HEK293 (cell line): ENCODE measurements around the gene ZGLP1.

Experiments used
- CTCF ChIA-PET: fragments of 350-600 bp; formaldehyde crosslinking; extraction: SDS; loops from one replicate; lab custom pipeline; 2021; ENCODE audit warnings: antibody characterized with exemption; lab: Yijun Ruan, JAX
- POLR2A ChIA-PET: fragments of 300-600 bp; formaldehyde crosslinking; extraction: SDS; loops from one replicate; lab custom pipeline; 2020; ENCODE audit warnings: antibody characterized with exemption, inconsistent platforms; lab: Yijun Ruan, JAX
- H3K27ac ChIP-seq: fragments of 200-500 bp; sonication (Bioruptor generic); 2 replicates; pipeline ENCODE4 v1.5.1; 2014; ENCODE audit warnings: low read depth, low read length, control low read depth, inconsistent platforms; ENCODE audit errors: extremely low read depth
- H3K36me3 ChIP-seq, 2 experiments: fragments of 200-500 bp in 1 of 2; sonication (Bioruptor generic) in 1 of 2; 1 replicate in 1 of 2; 2 replicates in 1 of 2; pipeline ENCODE4 v1.5.1; 2014 to 2017; ENCODE audit warnings: inconsistent platforms in 2 of 2, low read length in 2 of 2; ENCODE audit not compliant: control insufficient read depth in 2 of 2, insufficient read depth in 1 of 2
- H3K4me1 ChIP-seq: fragments of 200-500 bp; sonication (Bioruptor generic); 2 replicates; pipeline ENCODE4 v1.5.1; 2014; ENCODE audit warnings: mild to moderate bottlenecking, low read length, inconsistent platforms; ENCODE audit not compliant: control insufficient read depth, insufficient read depth
- H3K4me3 ChIP-seq: 2 replicates; pipeline ENCODE4 v1.5.1; 2011; ENCODE audit warnings: low read depth, mild to moderate bottlenecking, control low read depth, low read length, moderate library complexity
- H3K9me3 ChIP-seq: fragments of 200-500 bp; sonication (Bioruptor generic); 2 replicates; pipeline ENCODE4 v1.5.1; 2014; ENCODE audit warnings: low read depth, low read length, inconsistent platforms; ENCODE audit not compliant: control insufficient read depth, insufficient read depth
- BCL11B ChIP-seq: fragments of 450-650 bp; formaldehyde crosslinking; IDR thresholded peaks from 2 replicates; pipeline ENCODE4 v1.5.1; 2016; ENCODE audit warnings: low read depth, missing biosample characterization, missing genetic modification characterization
- EGR2 ChIP-seq: fragments of 450-650 bp; formaldehyde crosslinking; IDR thresholded peaks from 2 replicates; pipeline ENCODE4 v1.5.1; 2016; ENCODE audit warnings: low read depth, missing biosample characterization, missing genetic modification characterization
- GLIS1 ChIP-seq: fragments of 450-650 bp; formaldehyde crosslinking; IDR thresholded peaks from 2 replicates; pipeline ENCODE4 v1.5.1; 2016; ENCODE audit warnings: missing biosample characterization, missing genetic modification characterization
- OVOL3 ChIP-seq: fragments of 450-650 bp; formaldehyde crosslinking; IDR thresholded peaks from 2 replicates; pipeline ENCODE4 v1.5.1; 2016; ENCODE audit warnings: missing biosample characterization, missing genetic modification characterization
- PRDM2 ChIP-seq: fragments of 450-650 bp; formaldehyde crosslinking; IDR thresholded peaks from 2 replicates; pipeline ENCODE4 v1.5.1; 2016; ENCODE audit warnings: missing biosample characterization, missing genetic modification characterization, borderline replicate concordance
- SCRT1 ChIP-seq: fragments of 450-650 bp; formaldehyde crosslinking; IDR thresholded peaks from 2 replicates; pipeline ENCODE4 v1.5.1; 2016; ENCODE audit warnings: missing biosample characterization, missing genetic modification characterization, borderline replicate concordance
- ZBTB20 ChIP-seq: fragments of 450-650 bp; formaldehyde crosslinking; IDR thresholded peaks from 2 replicates; pipeline ENCODE4 v1.5.1; 2016; ENCODE audit warnings: missing biosample characterization, missing genetic modification characterization
- ZBTB21 ChIP-seq: fragments of 450-650 bp; formaldehyde crosslinking; IDR thresholded peaks from 2 replicates; pipeline ENCODE4 v1.5.1; 2017; ENCODE audit warnings: missing biosample characterization, missing genetic modification characterization
- ZFHX2 ChIP-seq: fragments of 450-650 bp; formaldehyde crosslinking; conservative IDR thresholded peaks from 2 replicates; pipeline ENCODE4 v1.5.1; 2016; ENCODE audit warnings: missing biosample characterization, missing genetic modification characterization
- ZNF239 ChIP-seq: fragments of 450-650 bp; formaldehyde crosslinking; IDR thresholded peaks from 2 replicates; pipeline ENCODE4 v1.5.1; 2016; ENCODE audit warnings: missing biosample characterization, missing genetic modification characterization
- ZNF335 ChIP-seq: fragments of 450-650 bp; formaldehyde crosslinking; conservative IDR thresholded peaks from 2 replicates; pipeline ENCODE4 v1.5.1; 2016; ENCODE audit warnings: missing biosample characterization, missing genetic modification characterization
- ZNF350 ChIP-seq: fragments of 450-650 bp; formaldehyde crosslinking; IDR thresholded peaks from 2 replicates; pipeline ENCODE4 v1.5.0; 2017; ENCODE audit warnings: missing biosample characterization, mild to moderate bottlenecking, missing genetic modification characterization
- ZNF394 ChIP-seq: fragments of 450-650 bp; formaldehyde crosslinking; IDR thresholded peaks from 2 replicates; pipeline ENCODE4 v1.5.1; 2016; ENCODE audit warnings: missing biosample characterization, missing genetic modification characterization, mild to moderate bottlenecking, moderate library complexity, borderline replicate concordance
- ZNF404 ChIP-seq: fragments of 450-650 bp; formaldehyde crosslinking; IDR thresholded peaks from 2 replicates; pipeline ENCODE4 v1.5.1; 2017; ENCODE audit warnings: missing biosample characterization, missing genetic modification characterization
- ZNF473 ChIP-seq: fragments of 450-650 bp; formaldehyde crosslinking; IDR thresholded peaks from 2 replicates; pipeline ENCODE4 v1.5.1; 2017; ENCODE audit warnings: missing biosample characterization, missing genetic modification characterization
- ZNF623 ChIP-seq: fragments of 450-650 bp; formaldehyde crosslinking; IDR thresholded peaks from 2 replicates; pipeline ENCODE4 v1.5.1; 2016; ENCODE audit warnings: missing biosample characterization, missing genetic modification characterization
- ZNF624 ChIP-seq: fragments of 450-650 bp; formaldehyde crosslinking; IDR thresholded peaks from 2 replicates; pipeline ENCODE4 v1.5.1; 2017; ENCODE audit warnings: missing biosample characterization, missing genetic modification characterization
- ZNF747 ChIP-seq: fragments of 450-650 bp; formaldehyde crosslinking; IDR thresholded peaks from 2 replicates; pipeline ENCODE4 v1.5.1; 2016; ENCODE audit warnings: missing biosample characterization, missing genetic modification characterization
- ZNF768 ChIP-seq: fragments of 450-650 bp; formaldehyde crosslinking; IDR thresholded peaks from 2 replicates; pipeline ENCODE4 v1.5.1; 2018; ENCODE audit warnings: missing biosample characterization, mild to moderate bottlenecking, missing genetic modification characterization
- ZNF776 ChIP-seq: fragments of 450-650 bp; formaldehyde crosslinking; IDR thresholded peaks from 2 replicates; pipeline ENCODE4 v1.5.0; 2017; ENCODE audit warnings: missing biosample characterization, missing genetic modification characterization, borderline replicate concordance
- ZNF791 ChIP-seq: fragments of 450-650 bp; formaldehyde crosslinking; IDR thresholded peaks from 2 replicates; pipeline ENCODE4 v1.5.1; 2016; ENCODE audit warnings: missing biosample characterization, missing genetic modification characterization
- ZNF837 ChIP-seq: fragments of 450-650 bp; formaldehyde crosslinking; IDR thresholded peaks from 2 replicates; pipeline ENCODE4 v1.5.1; 2016; ENCODE audit warnings: missing biosample characterization, missing genetic modification characterization
- TF ChIP-seq, protein P1 (sequence below): fragments of 450-650 bp; formaldehyde crosslinking; IDR thresholded peaks from 2 replicates; pipeline ENCODE4 v1.5.1; 2016; ENCODE audit warnings: missing biosample characterization, missing genetic modification characterization
- TF ChIP-seq, protein P2 (sequence below): fragments of 450-650 bp; formaldehyde crosslinking; IDR thresholded peaks from 2 replicates; pipeline ENCODE4 v1.5.1; 2016; ENCODE audit warnings: missing biosample characterization, missing genetic modification characterization
- TF ChIP-seq, protein P3 (sequence below): fragments of 450-650 bp; formaldehyde crosslinking; IDR thresholded peaks from 2 replicates; pipeline ENCODE4 v1.5.1; 2017; ENCODE audit warnings: missing biosample characterization, missing genetic modification characterization

ZGLP1 gene

DNA sequence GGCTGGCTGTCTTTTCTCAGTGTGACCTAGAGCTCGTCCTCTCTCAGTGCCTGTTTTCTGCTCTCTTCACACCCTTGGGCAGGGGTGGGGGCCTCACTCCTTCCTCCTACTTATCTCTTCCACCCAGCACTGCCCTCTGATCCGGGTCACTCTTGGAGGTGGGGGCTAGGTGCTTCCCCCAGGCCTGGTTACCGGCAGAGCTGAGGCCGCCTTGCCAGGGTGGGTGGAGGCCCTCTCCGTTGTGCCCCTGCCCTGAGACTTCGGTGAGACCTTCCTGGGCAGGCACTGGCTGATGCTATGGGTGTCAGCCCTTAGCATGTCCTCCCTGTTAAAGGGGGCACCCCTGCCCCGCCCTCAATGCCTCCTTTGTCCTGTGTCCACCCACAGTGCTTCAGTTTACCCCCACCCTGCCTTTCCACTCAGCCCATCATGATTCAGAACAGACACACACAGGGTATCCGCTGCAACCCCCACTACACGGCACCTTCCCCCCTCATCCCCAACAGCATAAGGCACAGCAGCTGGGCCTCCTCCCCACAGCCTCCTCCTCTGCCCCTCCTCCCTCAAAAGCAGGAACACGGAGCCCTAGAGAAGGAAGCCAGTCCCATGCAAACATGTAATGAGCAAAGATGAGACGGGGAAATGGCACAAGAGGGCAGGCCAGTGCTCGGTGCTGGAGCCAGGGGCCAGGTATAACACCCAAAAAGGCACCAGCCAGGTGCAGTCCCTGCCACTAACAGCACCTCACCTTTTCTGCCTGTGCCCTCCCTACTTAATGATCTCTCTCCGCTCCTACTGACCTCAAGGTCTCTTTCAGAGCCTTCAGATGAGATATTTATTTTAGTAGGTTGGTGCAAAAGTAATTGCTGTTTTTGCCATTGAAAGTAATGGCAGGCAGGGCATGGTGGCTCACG, 9.8 kb downstream of the ZGLP1 start:
- H3K4me3 ChIP-seq: no peak overlapping the region
- ChIA-PET CTCF (interaction anchor here (0.6 to 2.1 kb wide), 5 partner anchors 15 to 106 kb away, joined by 3 to 8 read pairs (median 3); no protein-coding TSS in a partner anchor), POLR2A (interaction anchor here (0.8 kb wide), 2 partner anchors 15 to 41 kb away, joined by 5 to 8 read pairs; no protein-coding TSS in a partner anchor)
- no peak overlapping the region for H3K27ac ChIP-seq
- H3K4me1 ChIP-seq: no peaks in the 10 kb centered on the region
- H3K36me3 ChIP-seq: peaks cover 0 to 10% of the 10 kb centered on the region in 2 experiments; a peak in 1 of 3 replicates
- no peaks in the 10 kb centered on the region for H3K9me3 ChIP-seq
- no peak for TF ChIP-seq ZNF394 (tag by site-specific recombination)
- no peak for TF ChIP-seq ZNF404 (tag by site-specific recombination)
- TF ChIP-seq ZNF350: no peak
- TF ChIP-seq ZBTB20 (tag by site-specific recombination): peak; percentile 46; the same call in 1 of the 2 replicates
- TF ChIP-seq PRDM2 (tag by site-specific recombination): no peak
- TF ChIP-seq ZNF624 (tag by site-specific recombination): no peak
- TF ChIP-seq, protein P1, sequence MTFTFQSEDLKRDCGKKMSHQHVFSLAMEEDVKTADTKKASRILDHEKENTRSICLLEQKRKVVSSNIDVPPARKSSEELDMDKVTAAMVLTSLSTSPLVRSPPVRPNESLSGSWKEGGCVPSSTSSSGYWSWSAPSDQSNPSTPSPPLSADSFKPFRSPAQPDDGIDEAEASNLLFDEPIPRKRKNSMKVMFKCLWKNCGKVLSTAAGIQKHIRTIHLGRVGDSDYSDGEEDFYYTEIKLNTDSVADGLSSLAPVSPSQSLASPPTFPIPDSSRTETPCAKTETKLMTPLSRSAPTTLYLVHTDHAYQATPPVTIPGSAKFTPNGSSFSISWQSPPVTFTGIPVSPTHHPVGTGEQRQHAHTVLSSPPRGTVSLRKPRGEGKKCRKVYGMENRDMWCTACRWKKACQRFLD: no peak
- TF ChIP-seq ZNF239 (tag by site-specific recombination): no peak
- TF ChIP-seq ZNF776 (tag by site-specific recombination): no peak
- TF ChIP-seq, protein P2, sequence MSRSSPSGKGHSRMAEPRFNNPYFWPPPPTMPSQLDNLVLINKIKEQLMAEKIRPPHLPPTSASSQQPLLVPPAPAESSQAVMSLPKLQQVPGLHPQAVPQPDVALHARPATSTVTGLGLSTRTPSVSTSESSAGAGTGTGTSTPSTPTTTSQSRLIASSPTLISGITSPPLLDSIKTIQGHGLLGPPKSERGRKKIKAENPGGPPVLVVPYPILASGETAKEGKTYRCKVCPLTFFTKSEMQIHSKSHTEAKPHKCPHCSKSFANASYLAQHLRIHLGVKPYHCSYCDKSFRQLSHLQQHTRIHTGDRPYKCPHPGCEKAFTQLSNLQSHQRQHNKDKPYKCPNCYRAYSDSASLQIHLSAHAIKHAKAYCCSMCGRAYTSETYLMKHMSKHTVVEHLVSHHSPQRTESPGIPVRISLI (tag by site-specific recombination): no peak
- TF ChIP-seq ZNF747 (tag by site-specific recombination): no peak
- no peak for TF ChIP-seq OVOL3 (tag by site-specific recombination)
- TF ChIP-seq EGR2 (tag by site-specific recombination): peak; percentile 16; the same call in 1 of the 2 replicates
- no peak for TF ChIP-seq BCL11B (tag by site-specific recombination)
- TF ChIP-seq, protein P3, sequence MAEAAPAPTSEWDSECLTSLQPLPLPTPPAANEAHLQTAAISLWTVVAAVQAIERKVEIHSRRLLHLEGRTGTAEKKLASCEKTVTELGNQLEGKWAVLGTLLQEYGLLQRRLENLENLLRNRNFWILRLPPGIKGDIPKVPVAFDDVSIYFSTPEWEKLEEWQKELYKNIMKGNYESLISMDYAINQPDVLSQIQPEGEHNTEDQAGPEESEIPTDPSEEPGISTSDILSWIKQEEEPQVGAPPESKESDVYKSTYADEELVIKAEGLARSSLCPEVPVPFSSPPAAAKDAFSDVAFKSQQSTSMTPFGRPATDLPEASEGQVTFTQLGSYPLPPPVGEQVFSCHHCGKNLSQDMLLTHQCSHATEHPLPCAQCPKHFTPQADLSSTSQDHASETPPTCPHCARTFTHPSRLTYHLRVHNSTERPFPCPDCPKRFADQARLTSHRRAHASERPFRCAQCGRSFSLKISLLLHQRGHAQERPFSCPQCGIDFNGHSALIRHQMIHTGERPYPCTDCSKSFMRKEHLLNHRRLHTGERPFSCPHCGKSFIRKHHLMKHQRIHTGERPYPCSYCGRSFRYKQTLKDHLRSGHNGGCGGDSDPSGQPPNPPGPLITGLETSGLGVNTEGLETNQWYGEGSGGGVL (tag by site-specific recombination): peak; percentile 76
- TF ChIP-seq ZNF623 (tag by site-specific recombination): no peak
- no peak for TF ChIP-seq ZNF473 (tag by site-specific recombination)
- no peak for TF ChIP-seq GLIS1 (tag by site-specific recombination)
- no peak for TF ChIP-seq ZNF837 (tag by site-specific recombination)
- TF ChIP-seq ZNF768 (tag by site-specific recombination): no peak
- no peak for TF ChIP-seq ZBTB21 (tag by site-specific recombination)
- TF ChIP-seq ZNF791 (tag by site-specific recombination): no peak
- TF ChIP-seq ZNF335 (tag by site-specific recombination): peak; percentile 90
- no peak for TF ChIP-seq SCRT1 (tag by site-specific recombination)
- TF ChIP-seq ZFHX2 (tag by site-specific recombination): no peak
